Heart right ventricle (tissue), 16 donors: ENCODE data around the gene MARCHF9. TPM values are rescaled to one million over a fixed set of nuclear protein-coding genes. Genes with fewer than 3 reads are reported as not detected.

Experiments
- ATAC-seq, 8 donors: fragments of 200-7000 bp; cut with Tn5 transposase; one replicate each; pipeline ENCODE4 v1.9.1; 2020; ENCODE audit warnings: mild to moderate bottlenecking in 8 of 8, moderate library complexity in 8 of 8, moderate number of reproducible peaks in 1 of 8
- DNase-seq, 2 donors: peaks; one replicate each; pipeline ENCODE4 v3.0.0-alpha.2; 2020
- H3K27ac ChIP-seq, 10 donors: fragments of 200-600 bp; sonication (generic) in 2 of 10; one replicate each; pipeline versions ENCODE4 v1.5.0 to v1.8.0; 2020 to 2022; ENCODE audit warnings: mild to moderate bottlenecking in 3 of 10
- H3K27me3 ChIP-seq, 7 donors: fragments of 200-600 bp; one replicate each; pipeline ENCODE4 v1.8.0; 2021 to 2022; ENCODE audit warnings: mild to moderate bottlenecking in 2 of 7
- H3K36me3 ChIP-seq, 9 donors: fragments of 200-600 bp; sonication (generic) in 1 of 9; one replicate each; pipeline versions ENCODE4 v1.5.0 to v1.8.0; 2020 to 2022; ENCODE audit warnings: mild to moderate bottlenecking in 2 of 9
- H3K4me1 ChIP-seq, 9 donors: fragments of 200-600 bp; sonication (generic) in 1 of 9; one replicate each; pipeline versions ENCODE4 v1.5.0 to v1.8.0; 2020 to 2022; ENCODE audit warnings: mild to moderate bottlenecking in 4 of 9
- H3K4me3 ChIP-seq, 10 donors: fragments of 200-600 bp; sonication (generic) in 2 of 10; one replicate each; pipeline versions ENCODE4 v1.5.0 to v1.8.0; 2020 to 2022; ENCODE audit warnings: mild to moderate bottlenecking in 7 of 10, moderate library complexity in 2 of 10
- H3K9me3 ChIP-seq, 11 donors: fragments of 200-600 bp in 10 of 11; sonication (generic) in 2 of 11; one replicate each; pipeline versions ENCODE4 v1.5.0 to v1.8.0; 2013 to 2022; ENCODE audit warnings: mild to moderate bottlenecking in 2 of 11, control low read depth in 1 of 11, moderate library complexity in 1 of 11
- CTCF ChIP-seq, 9 donors: fragments of 200-600 bp; sonication (generic) in 2 of 9; IDR thresholded peaks; one replicate each; pipeline versions ENCODE4 v1.5.0 to v1.8.0; 2021 to 2022; ENCODE audit warnings: antibody characterized with exemption in 9 of 9, mild to moderate bottlenecking in 5 of 9, moderate library complexity in 1 of 9
- WGBS, 2 donors: extraction: QIAGEN DNeasy Blood & Tissue Kit; methylation state at CpG; one replicate each; pipeline ENCODE4 v1.1.7; 2013; ENCODE audit warnings: inconsistent platforms in 1 of 2; 5-methylcytosine and 5-hydroxymethylcytosine counted together
- intact Hi-C, 10 donors: fragments of 100-400 bp; cut with DNase I; formaldehyde crosslinking; loops; one replicate each; pipeline versions ENCODE4 v1.11.1 to v1.14.2; 2022
- polyA plus RNA-seq, 2 donors: library from polyadenylated mRNA; stranded (reverse); fragments of 200-250 nt; gene quantifications; one replicate each; pipeline ENCODE4 v1.2.3, GENCODE V29; 2013
- total RNA-seq, 10 donors: library from RNA; stranded (reverse); fragmentation: NEBNext Ultra II Directional in 3 of 10; extraction: Animal tissue kit (Norgen Biotek cat#: 25700) in 3 of 10; gene quantifications; one replicate each; pipeline versions ENCODE4 v1.2.1 to v1.2.4, GENCODE V29; 2021 to 2023
- donor health status: Arrhythmogenic right ventricular cardiomyopathy.
- donor health status: ischemic (EF 13 %, LVEDD 7.1; RV severe dilation, severe dysfunction).
- donor health status: healthy with polysubstance abuse.
- donor health status: DM: no; HTN: yes; CAD: no.
- donor health status: DM: no; HTN: no; CAD: no.
- donor health status: ischemic (EF 25% LVEDD 6.9; RV normal size, moderate dysfunction).
- donor health status: ischemic (EF 25% LVEDD 5.7; RV mildly dilated, moderate dysfunction).
- donor health status: healthy.
- donor health status: DM: yes; HTN: yes; CAD: no.
- donor health status: Ischemic cardiomyopathy.
- donor health status: ischemic (EF 35%, LVEDD 5.7; RV mildly dilated, moderate dysfunction).
- donor health status: nonischemic (EF 11% LVEDD 7.7; RV severe dilation, severe dysfunction).
- donor health status: DM: yes; HTN: yes; CAD: no.
- donor health status: PGD.
- donor health status: ischemic (EF 29% LVEDD 5.4; RV normal size, mild dysfunction).
- donor health status: nonischemic (EF 23%, LVEDD 6.1; RV moderate dilation, normal function).

MARCHF9 gene
- total and polyA plus RNA-seq, 12 donors = 11.2 to 20.7 (median 13.7) TPM

GRCh38 chr12:57797933-57798332 is 43.0 kb downstream of the MARCHF9 start:
- Histone ChIP-seq H3K27ac (peak overlapping the region in 2 of 10 donors; percentile 10 to 29), H3K4me3 (no peak overlapping the region), H3K36me3 (peaks cover 0 to 100% (median 76%) of the 10 kb centered on the region in 9 donors), H3K4me1 (peaks cover 0 to 26% (median 0%) of the 10 kb centered on the region in 9 donors), H3K27me3 (no peaks in the 10 kb centered on the region), H3K9me3 (no peaks in the 10 kb centered on the region)
- intact Hi-C loops = no loop called here
- 95 to 96% methylated on average over 1 of the region's 1 CpG for WGBS, 2 donors
- TF ChIP-seq CTCF (IDR thresholded peaks at IDR 0.05) = no peak
- DNase-seq (no peak), ATAC-seq (no peak)

GRCh38 chr12:57800965-57801364 is 46.1 kb downstream of the MARCHF9 start:
- H3K36me3 ChIP-seq = peaks cover 0 to 100% (median 67%) of the 10 kb centered on the region in 9 donors
- WGBS, 2 donors = 95 to 96% methylated on average over 3 of the region's 3 CpGs

GRCh38 chr12:57802607-57803006 is 47.7 kb downstream of the MARCHF9 start:
- Histone ChIP-seq H3K9me3 (no peaks in the 10 kb centered on the region), H3K27ac (no peak overlapping the region), H3K27me3 (no peaks in the 10 kb centered on the region), H3K4me3 (no peak overlapping the region), H3K36me3 (peaks cover 0 to 100% (median 63%) of the 10 kb centered on the region in 9 donors), H3K4me1 (peaks cover 0 to 16% (median 5%) of the 10 kb centered on the region in 9 donors)
- no peak for TF ChIP-seq CTCF (IDR thresholded peaks at IDR 0.05)
- DNase-seq = no peak
- ATAC-seq = no peak
- intact Hi-C loops = loop anchor here in 9 of 10 donors (1.0 to 10.0 kb wide), 5 partner anchors 102 to 105 kb away; no protein-coding TSS in a partner anchor
- 95 to 97% methylated on average over 1 of the region's 1 CpG for WGBS, 2 donors

More at GRCh38 chr12:57800965-57801364, 46.1 kb downstream of the MARCHF9 start:
- no peaks in the 10 kb centered on the region for H3K27me3 ChIP-seq
- intact Hi-C loops = loop anchor here in 4 of 10 donors (5.0 to 10.0 kb wide), 2 partner anchors 104 to 106 kb away; no protein-coding TSS in a partner anchor
- no peak overlapping the region for H3K4me3 ChIP-seq
- TF ChIP-seq CTCF (IDR thresholded peaks at IDR 0.05) = no peak
- no peak overlapping the region for H3K27ac ChIP-seq
- DNase-seq = no peak
- no peak for ATAC-seq
- H3K4me1 ChIP-seq = peaks cover 0 to 18% (median 5%) of the 10 kb centered on the region in 9 donors
- no peaks in the 10 kb centered on the region for H3K9me3 ChIP-seq

GRCh38 chr12:57803319-57803893 is 48.5 kb downstream of the MARCHF9 start:
- peak; percentile 65 to 86 (median 79) for TF ChIP-seq CTCF (IDR thresholded peaks at IDR 0.05)
- Histone ChIP-seq H3K9me3 (no peaks in the 10 kb centered on the region), H3K36me3 (peaks cover 0 to 100% (median 60%) of the 10 kb centered on the region in 9 donors), H3K4me3 (no peak overlapping the region), H3K27me3 (no peaks in the 10 kb centered on the region), H3K27ac (peak overlapping the region in 5 of 10 donors; percentile 10 to 34 (median 17)), H3K4me1 (peaks cover 0 to 8% (median 5%) of the 10 kb centered on the region in 9 donors)
- ATAC-seq (peak; percentile 70 to 87 (median 80)), DNase-seq (peak; percentile 48 to 55)
- 44 to 45% methylated on average over 9 of the region's 9 CpGs for WGBS, 2 donors
- intact Hi-C loops = loop anchor here in 9 of 10 donors (1.0 to 10.0 kb wide), 5 partner anchors 101 to 104 kb away; no protein-coding TSS in a partner anchor
